Measurements from ENCODE around the gene CAPN11. TPM values are rescaled to one million over a fixed set of nuclear protein-coding genes. Genes with fewer than 3 reads are reported as not detected.

The CAPN11 gene
- total and polyA plus RNA-seq, 9 of the 15 experiments (the other 6 are each of a cell fraction or from before 2014, with no cell fraction given), result 0.03 to 0.61 (median 0.17) TPM; not detected in 1

DNA sequence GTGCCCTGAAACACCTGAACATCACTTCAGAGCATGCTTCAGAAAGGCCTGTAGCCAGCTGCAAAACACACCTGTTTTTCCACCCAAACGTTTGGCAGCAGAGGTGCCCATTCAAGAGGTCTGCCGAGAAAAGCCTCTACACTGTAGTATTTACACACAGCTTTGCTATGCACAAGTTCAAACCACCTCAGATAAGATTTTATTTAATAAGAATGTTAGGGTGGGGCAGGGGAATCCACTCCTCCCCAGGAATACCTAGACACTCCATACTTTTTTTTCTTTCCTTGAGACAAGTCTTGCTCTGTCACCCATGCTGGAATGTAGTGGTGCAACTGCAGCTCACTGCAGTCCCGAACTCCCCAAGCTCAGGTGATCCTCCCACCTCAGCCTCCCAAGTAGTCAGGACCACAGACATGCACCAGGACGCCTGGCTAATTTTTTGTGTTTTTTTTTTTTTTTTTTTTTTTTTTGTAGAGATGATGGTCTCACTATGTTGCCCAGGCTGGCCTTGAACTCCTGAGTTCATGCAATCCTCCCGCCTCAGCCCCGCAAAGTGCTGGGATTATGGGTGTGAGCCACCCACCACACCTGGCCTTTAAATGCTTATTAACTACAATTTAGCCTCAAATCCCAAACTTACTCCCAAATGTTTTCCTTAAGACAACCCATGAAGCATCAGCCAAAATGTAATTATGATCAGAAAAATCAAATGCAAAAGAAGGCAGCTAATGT, 41.1 kb upstream of the CAPN11 start:
- Histone ChIP-seq H4K20me1 (replicated peaks; ENCODE audit: control insufficient read depth, insufficient read depth, low read length) (peaks cover 58% of the 10 kb centered on the region), H3K9me3 (replicated peaks; ENCODE audit: control insufficient read depth, insufficient read depth, low read depth, low read length) (no peaks in the 10 kb centered on the region), H3K9me1 (ENCODE audit: control insufficient read depth, insufficient read depth, low read length) (peaks cover 8% of the 10 kb centered on the region), H3K79me2 (ENCODE audit: control insufficient read depth, insufficient read depth, low read length) (peaks cover 85% of the 10 kb centered on the region), H3K9ac (ENCODE audit: insufficient read depth in 1 of 2, low read depth in 2 of 2, low read length in 2 of 2) (0 out of 4 replicates have a peak overlapping the region, but pooled peaks of 1 of the 2 experiments have one; percentile 16), H3K4me1 (replicated peaks in 1 of 2; ENCODE audit: control insufficient read depth in 2 of 2, insufficient read depth in 2 of 2, low read length in 2 of 2) (peaks cover 40 to 57% of the 10 kb centered on the region in 2 experiments), H2AFZ (ENCODE audit: low read depth, low read length) (no peak overlapping the region), H3K27me3 (ENCODE audit: control insufficient read depth in 2 of 2, insufficient read depth in 2 of 2, low read length in 2 of 2) (no peaks in the 10 kb centered on the region), H3K27ac (ENCODE audit: extremely low read depth, low read depth, low read length) (peak overlapping the region; percentile 10; the same call in 1 of the 3 replicates), H3K4me2 (ENCODE audit: insufficient read depth, low read length) (no peak overlapping the region), H3K4me3 (no peak overlapping the region), H3K36me3 (ENCODE audit: control insufficient read depth, insufficient read depth, low read length) (peaks cover 80% of the 10 kb centered on the region)
- no TSS peak for BruUV-seq (replicated peaks)
- CTCF ChIA-PET (ENCODE audit: low intra/inter-chr PET ratio), result no interaction called here
- 59% methylated on average over 6 of the region's 6 CpGs for WGBS (ENCODE audit: insufficient coverage, low coverage, missing lambda C conversion rate)
- POLR2A ChIA-PET, result interaction anchor here (0.6 to 1.3 kb wide), 9 partner anchors 10 to 343 kb away, joined by 3 to 8 read pairs (median 3); no protein-coding TSS in a partner anchor
- in situ Hi-C loops (cut with MboI) (no loop called here), intact Hi-C loops (cut with micrococcal nuclease) (loop anchor here (5.0 kb wide), 1 partner anchor 35 kb away; no protein-coding TSS in a partner anchor)
- no peak for ATAC-seq
- TF ChIP-seq PHF20 (IDR thresholded peaks at IDR 0.05; ENCODE audit: partially characterized antibody), result no peak
- no peak for FAIRE-seq
- DNase-seq (ENCODE audit: extremely low read depth in 1 of 4, low spot score in 3 of 4), result no peak

DNA sequence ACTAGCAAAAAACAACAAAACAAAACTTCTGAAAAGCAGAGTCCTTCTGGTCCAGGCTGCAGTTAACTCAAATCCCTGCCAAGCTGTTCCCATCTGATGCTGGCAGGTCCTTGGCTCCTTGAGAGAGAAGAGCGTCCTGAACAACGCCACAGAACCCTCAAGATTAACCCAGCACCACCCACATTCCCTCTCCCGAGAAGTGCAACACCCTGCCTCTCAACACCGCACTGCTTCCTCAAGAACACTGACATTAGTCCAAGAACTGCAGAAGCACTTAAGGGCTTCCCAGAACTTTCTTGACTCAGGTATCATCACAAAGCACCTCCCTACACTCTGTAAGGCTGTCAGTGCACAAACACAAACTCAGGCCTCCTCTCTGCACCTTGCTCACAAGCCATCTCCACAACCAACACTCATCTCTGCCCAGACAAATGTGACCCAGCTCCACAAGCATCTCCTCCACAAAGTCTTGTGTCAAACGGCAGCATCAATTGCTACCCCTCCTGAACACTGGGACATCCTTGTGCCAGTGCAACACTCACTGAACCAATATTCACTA, 38.8 kb upstream of the CAPN11 start:
- POLR2A ChIA-PET, result interaction anchor here (1.5 to 4.6 kb wide), 2 partner anchors 10 to 14 kb away, joined by 10 to 14 read pairs; no protein-coding TSS in a partner anchor
- Histone ChIP-seq H3K9ac (ENCODE audit: insufficient read depth in 1 of 2, low read depth in 2 of 2, low read length in 2 of 2) (peak overlapping the region in 1 of 2 experiments; percentile 5; a peak in 2 of 4 replicates), H3K4me2 (ENCODE audit: insufficient read depth, low read length) (peak overlapping the region; percentile 9), H3K36me3 (ENCODE audit: control insufficient read depth, insufficient read depth, low read length) (peaks cover 80% of the 10 kb centered on the region), H3K27ac (ENCODE audit: extremely low read depth, low read depth, low read length) (peak overlapping the region; percentile 29; the same call in 2 of the 3 replicates), H3K79me2 (ENCODE audit: control insufficient read depth, insufficient read depth, low read length) (peaks cover 100% of the 10 kb centered on the region), H3K4me3 (no peak overlapping the region), H3K9me3 (replicated peaks; ENCODE audit: control insufficient read depth, insufficient read depth, low read depth, low read length) (no peaks in the 10 kb centered on the region), H3K9me1 (ENCODE audit: control insufficient read depth, insufficient read depth, low read length) (peaks cover 8% of the 10 kb centered on the region), H3K27me3 (ENCODE audit: control insufficient read depth in 2 of 2, insufficient read depth in 2 of 2, low read length in 2 of 2) (no peaks in the 10 kb centered on the region), H2AFZ (ENCODE audit: low read depth, low read length) (no peak overlapping the region), H4K20me1 (replicated peaks; ENCODE audit: control insufficient read depth, insufficient read depth, low read length) (peaks cover 80% of the 10 kb centered on the region), H3K4me1 (replicated peaks in 1 of 2; ENCODE audit: control insufficient read depth in 2 of 2, insufficient read depth in 2 of 2, low read length in 2 of 2) (peaks cover 40 to 79% of the 10 kb centered on the region in 2 experiments)
- ATAC-seq (peak; percentile 55), DNase-seq (ENCODE audit: extremely low read depth in 1 of 4, low spot score in 3 of 4) (peak in 1 of 4 experiments; percentile 40), FAIRE-seq (peak; percentile 44)
- no TSS peak for BruUV-seq (replicated peaks)
- WGBS (ENCODE audit: insufficient coverage, low coverage, missing lambda C conversion rate), result 18% methylated on average over 5 of the region's 5 CpGs
- in situ Hi-C loops (cut with MboI), result no loop called here
- intact Hi-C loops (cut with micrococcal nuclease), result loop anchor here (5.0 kb wide), 1 partner anchor 33 kb away; no protein-coding TSS in a partner anchor
- CTCF ChIA-PET (ENCODE audit: low intra/inter-chr PET ratio), result no interaction called here
- TF ChIP-seq HDAC1 (IDR thresholded peaks at IDR 0.05) (peak in 1 of 2 experiments; percentile 12; a peak in 1 of 4 replicates), ERF (CRISPR knock-in tag; IDR thresholded peaks at IDR 0.05) (no peak), CTBP1 (IDR thresholded peaks at IDR 0.05; ENCODE audit: borderline replicate concordance) (0 out of 2 replicates have a peak, but pooled peaks have one; percentile 31), PREB (CRISPR knock-in tag; IDR thresholded peaks at IDR 0.05) (0 out of 2 replicates have a peak, but pooled peaks have one; percentile 18)

Measured in K562 (cell line).